Mesenchymal stem cell (in vitro differentiated cells and primary cell): ENCODE data around the gene CST8.

ENCODE experiments used
- DNase-seq: peaks from one replicate; pipeline ENCODE4 v3.0.0-alpha.2; 2013
- H2AFZ ChIP-seq: one replicate; pipeline ENCODE4 v1.6.1; 2013; ENCODE audit warnings: low read depth, mild to moderate bottlenecking, control low read depth, inconsistent platforms, low read length, moderate library complexity
- H2AK5ac ChIP-seq: 2 replicates; pipeline ENCODE4 v1.6.1; 2013; ENCODE audit warnings: low read length, moderate library complexity, mild to moderate bottlenecking, inconsistent platforms; ENCODE audit not compliant: severe bottlenecking
- H2BK120ac ChIP-seq: one replicate; pipeline ENCODE4 v1.6.1; 2013; ENCODE audit warnings: low read depth, mild to moderate bottlenecking, inconsistent platforms, low read length, moderate library complexity
- H2BK12ac ChIP-seq, 2 experiments: one replicate each; pipeline ENCODE4 v1.6.1; 2013; ENCODE audit warnings: inconsistent platforms in 2 of 2, low read length in 2 of 2, mild to moderate bottlenecking in 2 of 2, moderate library complexity in 2 of 2, control low read depth in 1 of 2
- H2BK15ac ChIP-seq: one replicate; pipeline ENCODE4 v1.6.1; 2013; ENCODE audit warnings: mild to moderate bottlenecking, low read depth, inconsistent platforms; ENCODE audit not compliant: poor library complexity, severe bottlenecking
- H2BK5ac ChIP-seq: 2 replicates; pipeline ENCODE4 v1.6.1; 2013; ENCODE audit warnings: low read depth, mild to moderate bottlenecking, low read length, control low read depth, inconsistent platforms; ENCODE audit not compliant: poor library complexity, severe bottlenecking
- H3K14ac ChIP-seq, 2 experiments: one replicate each; pipeline ENCODE4 v1.6.1; 2013; ENCODE audit warnings: inconsistent platforms in 2 of 2, low read length in 2 of 2, control low read depth in 1 of 2, mild to moderate bottlenecking in 1 of 2, moderate library complexity in 1 of 2
- H3K18ac ChIP-seq, 2 experiments: one replicate each; pipeline ENCODE4 v1.6.1; 2013; ENCODE audit warnings: inconsistent platforms in 2 of 2, low read length in 2 of 2, control low read depth in 1 of 2, low read depth in 1 of 2, mild to moderate bottlenecking in 1 of 2
- H3K23ac ChIP-seq, 2 experiments: one replicate each; pipeline ENCODE4 v1.6.1; 2013; ENCODE audit warnings: inconsistent platforms in 2 of 2, low read length in 2 of 2, mild to moderate bottlenecking in 2 of 2, moderate library complexity in 2 of 2, control low read depth in 1 of 2
- H3K27ac ChIP-seq: 2 replicates; pipeline ENCODE4 v1.5.1; 2013; ENCODE audit warnings: mild to moderate bottlenecking, moderate library complexity, low read length, control low read depth, inconsistent platforms; ENCODE audit not compliant: poor library complexity, severe bottlenecking
- H3K27me3 ChIP-seq, 2 experiments: 2 replicates each; pipeline versions ENCODE4 v1.6.1 to v1.7.0; 2013; ENCODE audit warnings: low read length in 2 of 2, mild to moderate bottlenecking in 2 of 2, moderate library complexity in 2 of 2, control low read depth in 1 of 2, inconsistent platforms in 1 of 2; ENCODE audit not compliant: control insufficient read depth in 1 of 2, insufficient read depth in 1 of 2
- H3K36me3 ChIP-seq, 2 experiments: 2 replicates each; pipeline versions ENCODE4 v1.6.1 to v1.7.0; 2013; ENCODE audit warnings: low read length in 2 of 2, control low read depth in 1 of 2, inconsistent platforms in 1 of 2, low read depth in 1 of 2, mild to moderate bottlenecking in 1 of 2; ENCODE audit not compliant: insufficient read depth in 2 of 2, control insufficient read depth in 1 of 2
- H3K4ac ChIP-seq, 2 experiments: one replicate each; pipeline ENCODE4 v1.6.1; 2013; ENCODE audit warnings: inconsistent platforms in 2 of 2, low read length in 2 of 2, mild to moderate bottlenecking in 2 of 2, moderate library complexity in 2 of 2, control low read depth in 1 of 2, low read depth in 1 of 2
- H3K4me1 ChIP-seq: 2 replicates; pipeline ENCODE4 v1.6.1; 2013; ENCODE audit warnings: low read depth, low read length, control low read depth; ENCODE audit not compliant: control insufficient read depth, insufficient read depth
- H3K4me2 ChIP-seq: 2 replicates; pipeline ENCODE4 v1.6.1; 2013; ENCODE audit warnings: low read length, mild to moderate bottlenecking, inconsistent platforms; ENCODE audit not compliant: poor library complexity, severe bottlenecking
- H3K4me3 ChIP-seq, 2 experiments: 2 replicates each; pipeline versions ENCODE4 v1.5.1 to v1.7.0; 2013; ENCODE audit warnings: low read length in 2 of 2, mild to moderate bottlenecking in 2 of 2, control low read depth in 1 of 2, low read depth in 1 of 2; ENCODE audit not compliant: insufficient read depth in 1 of 2
- H3K79me1 ChIP-seq: replicated peaks from 2 replicates; pipeline ENCODE4 v1.6.1; 2013; ENCODE audit warnings: mild to moderate bottlenecking, control low read depth, low read length, inconsistent platforms; ENCODE audit not compliant: poor library complexity, severe bottlenecking
- H3K9ac ChIP-seq: 2 replicates; pipeline ENCODE4 v1.7.0; 2013; ENCODE audit warnings: mild to moderate bottlenecking, low read length, moderate library complexity
- H3K9me3 ChIP-seq: 2 replicates; pipeline ENCODE4 v1.7.0; 2013; ENCODE audit warnings: mild to moderate bottlenecking, low read length; ENCODE audit not compliant: control insufficient read depth
- H4K8ac ChIP-seq: one replicate; pipeline ENCODE4 v1.6.1; 2013; ENCODE audit warnings: inconsistent platforms, mild to moderate bottlenecking, low read length, moderate library complexity
- H4K91ac ChIP-seq: one replicate; pipeline ENCODE4 v1.6.1; 2013; ENCODE audit warnings: mild to moderate bottlenecking, low read length, inconsistent platforms
- WGBS: methylation state at CpG from one replicate; pipeline ENCODE4 v1.1.7; 2013; ENCODE audit warnings: mixed read lengths; 5-methylcytosine and 5-hydroxymethylcytosine counted together

Gene CST8

DNA sequence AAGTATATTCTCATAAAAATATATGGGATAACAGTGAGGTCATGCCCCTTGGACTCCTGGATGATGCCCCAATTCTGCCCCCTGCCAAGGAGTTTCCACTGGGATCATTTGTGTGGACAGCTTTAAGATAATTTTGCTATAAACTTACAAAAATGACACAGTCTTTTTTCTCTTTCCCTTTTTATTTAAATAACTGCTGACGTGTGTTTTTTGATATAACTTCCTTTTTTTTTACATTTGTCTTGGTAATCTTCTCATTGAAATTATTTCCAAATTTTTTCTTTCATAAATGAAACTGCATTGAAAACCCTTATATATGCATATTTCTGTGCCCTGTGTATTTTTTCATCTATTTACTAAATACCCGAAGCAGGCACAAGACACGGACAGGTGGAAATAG, 46.1 kb downstream of the CST8 start:
- no peak overlapping the region for H2AFZ ChIP-seq
- H3K4me2 ChIP-seq, result no peak overlapping the region

DNA sequence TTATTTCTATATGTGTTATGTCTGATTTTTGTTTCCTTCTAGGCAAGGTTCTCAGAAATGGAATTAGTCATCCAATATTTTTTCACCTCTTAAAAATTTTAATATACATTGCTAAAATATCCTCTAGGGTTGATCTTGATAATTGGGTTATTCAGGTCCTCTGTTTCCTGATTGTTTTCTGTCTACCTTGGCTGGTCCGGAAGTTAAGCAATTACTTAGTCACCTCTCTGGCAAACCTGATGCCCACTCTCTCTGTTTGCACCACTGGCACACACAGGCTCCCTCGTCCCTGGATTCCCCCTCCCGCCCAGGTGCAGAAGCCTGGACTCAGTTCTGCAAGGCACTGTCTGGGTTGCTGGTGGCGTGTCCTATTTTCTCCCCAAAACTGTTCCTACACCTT, 49.7 kb downstream of the CST8 start:
- H3K4me2 ChIP-seq, result no peak overlapping the region
- H2BK12ac ChIP-seq, result no peak overlapping the region
- 77% methylated on average over 4 of the region's 4 CpGs for WGBS
- no peak overlapping the region for H3K27ac ChIP-seq
- H4K8ac ChIP-seq, result no peak overlapping the region
- H3K27me3 ChIP-seq, result peaks cover 6 to 19% of the 10 kb centered on the region in 2 experiments
- DNase-seq, result no peak
- no peak overlapping the region for H3K18ac ChIP-seq
- H2BK120ac ChIP-seq, result no peak overlapping the region
- no peak overlapping the region for H3K9ac ChIP-seq
- H3K23ac ChIP-seq, result no peak overlapping the region
- no peaks in the 10 kb centered on the region for H3K9me3 ChIP-seq
- no peaks in the 10 kb centered on the region for H3K4me1 ChIP-seq
- H2AFZ ChIP-seq, result no peak overlapping the region
- no peak overlapping the region for H2BK5ac ChIP-seq
- no peak overlapping the region for H2AK5ac ChIP-seq
- no peak overlapping the region for H3K4me3 ChIP-seq
- no peak overlapping the region for H3K14ac ChIP-seq
- H3K4ac ChIP-seq, result no peak overlapping the region
- H4K91ac ChIP-seq, result no peak overlapping the region
- H3K36me3 ChIP-seq, result no peaks in the 10 kb centered on the region
- no peak overlapping the region for H2BK15ac ChIP-seq
- H3K79me1 ChIP-seq, result no peaks in the 10 kb centered on the region

More for the DNA sequence above, 46.1 kb downstream of the CST8 start:
- peaks cover 0 to 5% of the 10 kb centered on the region in 2 experiments for H3K27me3 ChIP-seq
- no peak overlapping the region for H2AK5ac ChIP-seq
- no peaks in the 10 kb centered on the region for H3K36me3 ChIP-seq
- H2BK120ac ChIP-seq, result no peak overlapping the region
- H3K14ac ChIP-seq, result no peak overlapping the region
- H3K23ac ChIP-seq, result no peak overlapping the region
- H3K9ac ChIP-seq, result no peak overlapping the region
- no peak overlapping the region for H3K27ac ChIP-seq
- DNase-seq, result no peak
- no peak overlapping the region for H3K18ac ChIP-seq
- H2BK15ac ChIP-seq, result no peak overlapping the region
- no peak overlapping the region for H4K91ac ChIP-seq
- no peaks in the 10 kb centered on the region for H3K4me1 ChIP-seq
- peaks cover 3% of the 10 kb centered on the region for H3K9me3 ChIP-seq
- H2BK12ac ChIP-seq, result no peak overlapping the region
- no peak overlapping the region for H3K4me3 ChIP-seq
- no peak overlapping the region for H4K8ac ChIP-seq
- no peak overlapping the region for H3K4ac ChIP-seq
- H2BK5ac ChIP-seq, result no peak overlapping the region
- H3K79me1 ChIP-seq, result no peaks in the 10 kb centered on the region
- WGBS, result 94% methylated on average over 2 of the region's 3 CpGs

DNA sequence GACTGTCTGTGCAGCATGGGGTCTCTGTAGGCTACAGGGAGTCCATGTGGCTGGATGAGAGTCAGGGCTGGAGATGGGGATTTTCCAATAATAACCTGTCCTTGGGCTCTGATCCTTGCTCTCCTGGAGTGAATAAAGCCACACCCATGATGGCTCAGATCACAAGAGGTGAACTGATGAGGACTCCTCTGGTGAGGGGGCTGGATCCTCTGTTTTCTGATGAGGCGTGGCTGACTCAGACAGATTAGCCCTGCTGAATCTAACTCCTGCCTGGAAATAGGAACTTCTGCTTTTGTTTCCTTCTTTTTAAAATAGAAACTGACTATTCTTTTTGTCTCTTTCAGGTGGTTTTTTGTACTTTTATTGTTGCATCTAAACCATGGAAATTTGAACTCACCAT, 50.4 kb downstream of the CST8 start:
- Histone ChIP-seq H3K27ac (no peak overlapping the region), H2AK5ac (no peak overlapping the region), H3K9ac (no peak overlapping the region), H4K91ac (no peak overlapping the region), H2BK5ac (no peak overlapping the region), H2AFZ (no peak overlapping the region), H4K8ac (no peak overlapping the region), H3K14ac (no peak overlapping the region), H3K18ac (no peak overlapping the region), H2BK15ac (no peak overlapping the region), H3K36me3 (no peaks in the 10 kb centered on the region), H3K23ac (no peak overlapping the region), H3K4me1 (no peaks in the 10 kb centered on the region), H3K79me1 (no peaks in the 10 kb centered on the region), H3K4me2 (no peak overlapping the region), H2BK12ac (no peak overlapping the region), H3K4me3 (no peak overlapping the region), H2BK120ac (no peak overlapping the region), H3K4ac (no peak overlapping the region), H3K9me3 (no peaks in the 10 kb centered on the region), H3K27me3 (peaks cover 9 to 26% of the 10 kb centered on the region in 2 experiments)
- WGBS, result 89% methylated on average over 1 of the region's 1 CpG
- DNase-seq, result no peak

DNA sequence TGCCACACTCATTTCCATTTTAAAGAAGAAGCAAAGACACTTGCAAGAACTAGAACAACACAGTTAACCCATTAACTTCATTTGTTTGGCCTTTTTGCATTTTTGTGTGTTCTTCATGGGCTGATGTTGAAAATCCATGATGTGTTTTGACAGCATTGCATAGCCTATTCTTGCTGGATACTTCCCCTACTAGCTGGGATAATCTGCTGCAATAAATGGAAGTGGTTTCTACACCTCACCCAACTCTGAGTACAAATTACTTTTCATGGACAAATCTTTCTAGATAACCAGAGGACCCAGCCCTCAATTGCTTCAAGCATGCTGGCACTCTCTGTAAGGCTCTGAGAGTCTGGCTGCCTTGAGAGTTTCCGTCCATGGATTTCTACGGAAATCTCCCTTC, 50.9 kb downstream of the CST8 start:
- no peak overlapping the region for H3K23ac ChIP-seq
- H2BK120ac ChIP-seq, result no peak overlapping the region
- no peak overlapping the region for H2AK5ac ChIP-seq
- H3K27me3 ChIP-seq, result peaks cover 10 to 30% of the 10 kb centered on the region in 2 experiments
- no peak overlapping the region for H2BK5ac ChIP-seq
- 88% methylated on average over 2 of the region's 2 CpGs for WGBS
- no peak overlapping the region for H3K27ac ChIP-seq
- H3K4me1 ChIP-seq, result no peaks in the 10 kb centered on the region
- no peaks in the 10 kb centered on the region for H3K36me3 ChIP-seq
- no peak overlapping the region for H3K14ac ChIP-seq
- H4K91ac ChIP-seq, result no peak overlapping the region
- no peak overlapping the region for H3K9ac ChIP-seq
- no peak overlapping the region for H3K4me3 ChIP-seq
- no peaks in the 10 kb centered on the region for H3K9me3 ChIP-seq
- H2BK12ac ChIP-seq, result no peak overlapping the region
- no peaks in the 10 kb centered on the region for H3K79me1 ChIP-seq
- no peak overlapping the region for H4K8ac ChIP-seq
- H3K4me2 ChIP-seq, result no peak overlapping the region
- no peak overlapping the region for H2BK15ac ChIP-seq
- no peak overlapping the region for H3K4ac ChIP-seq
- no peak overlapping the region for H3K18ac ChIP-seq
- no peak for DNase-seq
- H2AFZ ChIP-seq, result no peak overlapping the region
